Caco-2 (cell line): ENCODE results near the gene RALGAPA2. TPM values are rescaled to one million over a fixed set of nuclear protein-coding genes. Genes with fewer than 3 reads are reported as not detected.

Source experiments
- BruUV-seq: library from RNA; stranded (reverse); fragments of 400-500 nt; replicated peaks from 2 replicates; lab custom pipeline; 2021; lab: Mats Ljungman, UMichigan
- CTCF ChIA-PET: fragments of 300-600 bp; sonication (Branson Sonifier 250); formaldehyde crosslinking; loops from one replicate; lab custom pipeline; 2022; ENCODE audit warnings: antibody characterized with exemption; lab: Charles Lee
- POLR2A ChIA-PET: fragments of 300-600 bp; sonication (Branson Sonifier 250); formaldehyde crosslinking; loops from one replicate; lab custom pipeline; 2022; ENCODE audit warnings: antibody characterized with exemption; lab: Charles Lee
- DNase-seq, 2 experiments: peaks; one replicate each; pipeline versions ENCODE4 v3.0.0 to v3.0.0-alpha.2; 2020 to 2022
- H3K27me3 ChIP-seq: replicated peaks from 2 replicates; pipeline ENCODE4 v1.6.0; 2011; ENCODE audit warnings: low read length; ENCODE audit not compliant: control insufficient read depth, insufficient read depth
- H3K36me3 ChIP-seq: 2 replicates; pipeline ENCODE4 v1.5.1; 2011; ENCODE audit warnings: low read length; ENCODE audit not compliant: control insufficient read depth, insufficient read depth
- H3K4me1 ChIP-seq: fragments of 250-450 bp; sonication (Bioruptor Pico); 2 replicates; pipeline ENCODE4 v1.5.1; 2020; ENCODE audit warnings: mild to moderate bottlenecking
- H3K4me3 ChIP-seq: 2 replicates; pipeline ENCODE4 v1.5.1; 2011; ENCODE audit warnings: low read depth, mild to moderate bottlenecking, control low read depth, low read length
- H3K9me3 ChIP-seq: fragments of 250-450 bp; sonication (Bioruptor Pico); 2 replicates; pipeline ENCODE4 v1.5.1; 2020; ENCODE audit warnings: mild to moderate bottlenecking, moderate library complexity
- H3K27ac Mint-ChIP-seq: one replicate; pipeline ENCODE4 v1.8.0; 2022; ENCODE audit warnings: mixed read lengths; ENCODE audit not compliant: unreplicated experiment
- H3K27me3 Mint-ChIP-seq: one replicate; pipeline ENCODE4 v1.8.0; 2022; ENCODE audit warnings: mixed read lengths; ENCODE audit not compliant: insufficient read depth, unreplicated experiment
- H3K36me3 Mint-ChIP-seq: one replicate; pipeline ENCODE4 v1.8.0; 2022; ENCODE audit warnings: mild to moderate bottlenecking, mixed read lengths; ENCODE audit not compliant: insufficient read depth, unreplicated experiment
- H3K4me1 Mint-ChIP-seq: one replicate; pipeline ENCODE4 v1.8.0; 2022; ENCODE audit warnings: low read depth, mixed read lengths; ENCODE audit not compliant: unreplicated experiment
- H3K4me3 Mint-ChIP-seq: one replicate; pipeline ENCODE4 v1.8.0; 2022; ENCODE audit warnings: mild to moderate bottlenecking, moderate library complexity, mixed read lengths; ENCODE audit not compliant: unreplicated experiment
- H3K9me3 Mint-ChIP-seq: one replicate; pipeline ENCODE4 v1.8.0; 2022; ENCODE audit warnings: mixed read lengths; ENCODE audit not compliant: unreplicated experiment
- intact Hi-C: fragments of 100-400 bp; cut with micrococcal nuclease; formaldehyde crosslinking; loops from one replicate; pipeline ENCODE4 v1.10.0; 2022; ENCODE audit not compliant: unreplicated experiment
- total RNA-seq: library from RNA; stranded (reverse); gene quantifications from 2 replicates; pipeline ENCODE4 v1.2.3, GENCODE V29; 2022
- TF ChIP-seq, protein P1 (sequence below), 2 experiments: fragments of 200-600 bp in 1 of 2; IDR thresholded peaks; 1 replicate in 1 of 2; 2 replicates in 1 of 2; pipeline versions ENCODE4 v1.5.1 to v1.8.0; 2011 to 2022; ENCODE audit warnings: antibody characterized with exemption in 1 of 2, control low read depth in 1 of 2, inconsistent platforms in 1 of 2, low read depth in 1 of 2, low read length in 1 of 2, mild to moderate bottlenecking in 1 of 2, moderate library complexity in 1 of 2; ENCODE audit not compliant: insufficient read depth in 1 of 2, severe bottlenecking in 1 of 2, unreplicated experiment in 1 of 2

The RALGAPA2 gene
- total RNA-seq, 1 experiment from 2014 or later, result 17.3 TPM

DNA sequence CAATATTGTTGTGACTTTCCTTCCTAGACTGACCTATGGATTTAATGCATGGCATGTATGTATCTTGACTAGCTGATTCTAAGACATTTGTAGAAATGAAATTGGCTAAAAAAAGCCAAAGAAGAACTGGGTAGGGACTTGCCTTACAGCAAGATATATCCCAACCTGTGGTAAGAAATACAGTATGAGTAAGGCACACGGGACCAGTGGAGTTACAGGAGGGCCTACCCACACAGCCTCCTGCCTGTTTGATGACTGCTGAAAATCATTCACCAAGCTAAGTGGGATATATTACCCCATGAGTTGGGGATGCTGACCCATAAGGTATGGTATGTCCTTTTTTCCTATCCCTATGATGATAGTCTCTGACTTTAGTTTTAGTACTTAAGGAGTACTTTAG is 232.3 kb downstream of the RALGAPA2 start:
- intact Hi-C loops, result loop anchor here (10.0 kb wide), 1 partner anchor 115 kb away; the partner anchor contains the start of gene INSM1
- Mint-ChIP-seq H3K27me3 (no peaks in the 10 kb centered on the region), H3K9me3 (no peaks in the 10 kb centered on the region), H3K4me1 (peaks cover 11% of the 10 kb centered on the region), H3K36me3 (no peaks in the 10 kb centered on the region), H3K4me3 (no peak overlapping the region), H3K27ac (no peak overlapping the region)
- Histone ChIP-seq H3K36me3 (no peaks in the 10 kb centered on the region; the same call in 1 of the 2 replicates), H3K27me3 (no peaks in the 10 kb centered on the region), H3K4me1 (peaks cover 7% of the 10 kb centered on the region; the same call in 1 of the 2 replicates), H3K4me3 (no peak overlapping the region), H3K9me3 (no peaks in the 10 kb centered on the region)
- CTCF ChIA-PET, result no interaction called here
- TF ChIP-seq, protein P1, sequence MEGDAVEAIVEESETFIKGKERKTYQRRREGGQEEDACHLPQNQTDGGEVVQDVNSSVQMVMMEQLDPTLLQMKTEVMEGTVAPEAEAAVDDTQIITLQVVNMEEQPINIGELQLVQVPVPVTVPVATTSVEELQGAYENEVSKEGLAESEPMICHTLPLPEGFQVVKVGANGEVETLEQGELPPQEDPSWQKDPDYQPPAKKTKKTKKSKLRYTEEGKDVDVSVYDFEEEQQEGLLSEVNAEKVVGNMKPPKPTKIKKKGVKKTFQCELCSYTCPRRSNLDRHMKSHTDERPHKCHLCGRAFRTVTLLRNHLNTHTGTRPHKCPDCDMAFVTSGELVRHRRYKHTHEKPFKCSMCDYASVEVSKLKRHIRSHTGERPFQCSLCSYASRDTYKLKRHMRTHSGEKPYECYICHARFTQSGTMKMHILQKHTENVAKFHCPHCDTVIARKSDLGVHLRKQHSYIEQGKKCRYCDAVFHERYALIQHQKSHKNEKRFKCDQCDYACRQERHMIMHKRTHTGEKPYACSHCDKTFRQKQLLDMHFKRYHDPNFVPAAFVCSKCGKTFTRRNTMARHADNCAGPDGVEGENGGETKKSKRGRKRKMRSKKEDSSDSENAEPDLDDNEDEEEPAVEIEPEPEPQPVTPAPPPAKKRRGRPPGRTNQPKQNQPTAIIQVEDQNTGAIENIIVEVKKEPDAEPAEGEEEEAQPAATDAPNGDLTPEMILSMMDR (IDR thresholded peaks at IDR 0.05; ENCODE audit: insufficient read depth in 1 of 2, low read depth in 1 of 2, low read length in 1 of 2, severe bottlenecking in 1 of 2, unreplicated experiment in 1 of 2), result no peak
- POLR2A ChIA-PET, result no interaction called here
- DNase-seq, result no peak
- no TSS peak for BruUV-seq

DNA sequence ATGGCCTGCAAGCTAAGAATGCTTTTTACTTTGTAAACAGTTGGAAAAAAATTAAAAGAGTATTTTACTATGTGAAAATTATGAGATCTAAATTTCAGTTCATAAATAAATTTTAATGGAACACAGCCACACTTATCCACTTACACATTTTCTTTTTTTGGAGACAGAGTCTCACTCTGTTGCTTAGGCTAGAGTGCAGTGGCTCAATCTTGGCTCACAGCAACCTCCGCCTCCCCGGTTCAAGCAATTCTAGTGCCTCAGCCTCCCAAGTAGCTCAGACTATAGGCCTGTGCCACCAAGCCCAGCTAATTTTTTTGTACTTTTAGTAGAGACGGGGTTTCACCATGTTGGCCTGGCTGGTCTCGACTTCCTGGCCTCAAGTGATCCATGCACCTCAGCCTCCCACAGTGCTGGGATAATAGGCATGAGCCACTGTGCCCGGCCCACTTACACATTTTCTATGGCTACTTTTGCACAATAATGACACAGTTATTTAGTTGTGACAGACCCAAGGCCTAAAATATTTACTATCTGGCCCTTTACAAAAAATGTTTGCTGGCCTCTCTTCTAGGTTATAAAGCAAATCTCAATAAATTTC is 234.9 kb downstream of the RALGAPA2 start:
- BruUV-seq, result no TSS peak
- TF ChIP-seq, protein P1 (IDR thresholded peaks at IDR 0.05; ENCODE audit: insufficient read depth in 1 of 2, low read depth in 1 of 2, low read length in 1 of 2, severe bottlenecking in 1 of 2, unreplicated experiment in 1 of 2), result no peak
- Mint-ChIP-seq H3K36me3 (no peaks in the 10 kb centered on the region), H3K4me1 (peaks cover 7% of the 10 kb centered on the region), H3K27ac (no peak overlapping the region), H3K4me3 (no peak overlapping the region), H3K9me3 (no peaks in the 10 kb centered on the region), H3K27me3 (no peaks in the 10 kb centered on the region)
- DNase-seq, result no peak
- Histone ChIP-seq H3K4me3 (no peak overlapping the region), H3K27me3 (no peaks in the 10 kb centered on the region), H3K36me3 (peaks cover 2% of the 10 kb centered on the region; the same call in 1 of the 2 replicates), H3K4me1 (peaks cover 3% of the 10 kb centered on the region; the same call in 1 of the 2 replicates), H3K9me3 (no peaks in the 10 kb centered on the region)
- POLR2A ChIA-PET, result no interaction called here
- intact Hi-C loops, result no loop called here
- CTCF ChIA-PET, result no interaction called here

DNA sequence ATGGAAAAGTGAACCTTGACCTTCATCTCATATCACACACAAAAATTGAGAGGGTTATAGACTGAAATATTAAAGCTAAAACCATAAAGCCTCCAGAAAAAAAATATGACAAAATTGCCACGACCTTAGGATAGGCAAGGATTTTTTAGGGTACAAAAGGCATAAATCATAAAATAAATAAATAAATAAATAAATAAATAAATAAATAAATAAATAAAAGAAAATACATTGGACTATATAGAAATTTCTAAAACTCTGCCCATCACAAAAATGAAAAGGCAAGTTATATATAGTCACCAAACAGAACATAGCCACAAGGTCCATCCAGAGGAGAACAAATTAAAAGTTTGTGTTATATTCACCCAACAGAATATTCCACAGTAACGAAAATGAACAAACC is 235.9 kb downstream of the RALGAPA2 start:
- ChIA-PET CTCF (no interaction called here), POLR2A (no interaction called here)
- Histone ChIP-seq H3K36me3 (peaks cover 2% of the 10 kb centered on the region; the same call in 1 of the 2 replicates), H3K9me3 (no peaks in the 10 kb centered on the region), H3K4me3 (no peak overlapping the region), H3K4me1 (no peaks in the 10 kb centered on the region), H3K27me3 (no peaks in the 10 kb centered on the region)
- no peaks in the 10 kb centered on the region for H3K27me3 Mint-ChIP-seq
- no peak overlapping the region for H3K4me3 Mint-ChIP-seq
- DNase-seq, result no peak
- no peaks in the 10 kb centered on the region for H3K4me1 Mint-ChIP-seq
- intact Hi-C loops, result no loop called here
- no peaks in the 10 kb centered on the region for H3K9me3 Mint-ChIP-seq
- no TSS peak for BruUV-seq
- TF ChIP-seq, protein P1 (IDR thresholded peaks at IDR 0.05; ENCODE audit: insufficient read depth in 1 of 2, low read depth in 1 of 2, low read length in 1 of 2, severe bottlenecking in 1 of 2, unreplicated experiment in 1 of 2), result no peak
- no peaks in the 10 kb centered on the region for H3K36me3 Mint-ChIP-seq
- no peak overlapping the region for H3K27ac Mint-ChIP-seq
